Activated naive CD8-positive, alpha-beta T cell treated with anti-CD3 and anti-CD28 coated beads for 36 hours (primary cell): Measurements from ENCODE around the gene ENG. TPM values are rescaled to one million over a fixed set of nuclear protein-coding genes. Genes with fewer than 3 reads are reported as not detected.
A peak's percentile ranks its signal among the peaks of the same experiment; 100 is the strongest.

Experiments used
- DNase-seq: peaks from one replicate; pipeline ENCODE4 v3.0.0; 2021
- H3K27ac Mint-ChIP-seq: one replicate; pipeline ENCODE4 v1.8.0; 2022; ENCODE audit warnings: mild to moderate bottlenecking, moderate library complexity, mixed read lengths
- H3K27me3 Mint-ChIP-seq: one replicate; pipeline ENCODE4 v1.8.0; 2022; ENCODE audit warnings: mild to moderate bottlenecking, mixed read lengths
- H3K36me3 Mint-ChIP-seq: one replicate; pipeline ENCODE4 v1.8.0; 2021; ENCODE audit warnings: mild to moderate bottlenecking, mixed read lengths
- H3K4me1 Mint-ChIP-seq: one replicate; pipeline ENCODE4 v1.8.0; 2021; ENCODE audit warnings: mixed read lengths
- H3K4me3 Mint-ChIP-seq: one replicate; pipeline ENCODE4 v1.8.0; 2022; ENCODE audit warnings: mild to moderate bottlenecking, moderate library complexity, mixed read lengths
- H3K9me3 Mint-ChIP-seq: one replicate; pipeline ENCODE4 v1.8.0; 2022; ENCODE audit warnings: mixed read lengths
- total RNA-seq, 2 experiments: library from RNA; stranded (reverse); gene quantifications; one replicate each; pipeline ENCODE4 v1.2.3, GENCODE V29; 2021

Gene ENG
- total RNA-seq, 2 experiments from 2014 or later, result 17.7 to 18.8 TPM

DNA sequence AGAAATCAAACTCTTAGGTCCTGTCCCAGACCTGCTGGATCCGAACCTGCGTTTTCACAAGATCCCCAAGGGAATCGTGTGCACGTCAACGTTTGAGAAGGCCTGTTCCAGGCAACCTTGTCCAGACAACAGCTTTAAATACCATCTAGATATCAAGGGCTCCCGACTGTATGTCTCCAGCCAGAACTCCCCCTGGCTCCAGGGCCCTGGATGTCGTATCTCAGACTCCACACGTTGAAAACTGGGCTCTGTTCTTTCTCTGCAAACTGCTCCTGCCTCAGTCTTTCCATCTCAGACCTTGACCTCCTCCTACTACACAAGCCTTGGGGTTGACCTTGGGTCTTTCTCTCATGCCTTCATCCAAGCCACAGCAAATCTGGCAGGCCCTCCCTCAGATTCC is 5.8 kb upstream of the ENG start:
- Mint-ChIP-seq H3K27me3 (no peaks in the 10 kb centered on the region), H3K27ac (no peak overlapping the region), H3K4me1 (peaks cover 36% of the 10 kb centered on the region), H3K4me3 (no peak overlapping the region), H3K9me3 (no peaks in the 10 kb centered on the region), H3K36me3 (no peaks in the 10 kb centered on the region)
- DNase-seq, result no peak

DNA sequence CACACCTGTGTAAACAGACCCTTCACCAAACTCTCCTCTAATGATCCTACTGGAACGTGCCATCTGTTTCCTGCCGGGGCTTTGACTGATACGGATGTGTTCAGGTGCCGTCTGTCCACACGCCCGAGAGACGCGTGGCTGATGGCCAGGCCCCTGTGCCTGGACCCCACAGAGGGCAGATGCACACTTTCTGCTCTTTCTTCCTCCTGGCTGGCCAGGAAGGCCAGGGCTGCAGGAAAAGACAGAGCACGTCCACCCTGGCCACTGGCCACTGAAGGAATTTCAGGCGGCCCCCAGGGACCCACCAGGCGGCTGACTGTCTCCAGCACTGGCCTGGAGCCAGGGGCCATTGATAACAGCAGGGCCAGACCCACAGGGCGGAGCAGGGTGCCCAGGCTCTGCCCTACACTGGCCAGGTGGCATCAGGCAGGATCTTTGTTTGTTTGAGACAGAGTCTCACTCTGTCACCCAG is 3.6 kb upstream of the ENG start:
- Mint-ChIP-seq H3K27me3 (no peaks in the 10 kb centered on the region), H3K27ac (no peak overlapping the region), H3K36me3 (no peaks in the 10 kb centered on the region), H3K4me3 (no peak overlapping the region), H3K4me1 (peaks cover 31% of the 10 kb centered on the region), H3K9me3 (no peaks in the 10 kb centered on the region)
- no peak for DNase-seq

DNA sequence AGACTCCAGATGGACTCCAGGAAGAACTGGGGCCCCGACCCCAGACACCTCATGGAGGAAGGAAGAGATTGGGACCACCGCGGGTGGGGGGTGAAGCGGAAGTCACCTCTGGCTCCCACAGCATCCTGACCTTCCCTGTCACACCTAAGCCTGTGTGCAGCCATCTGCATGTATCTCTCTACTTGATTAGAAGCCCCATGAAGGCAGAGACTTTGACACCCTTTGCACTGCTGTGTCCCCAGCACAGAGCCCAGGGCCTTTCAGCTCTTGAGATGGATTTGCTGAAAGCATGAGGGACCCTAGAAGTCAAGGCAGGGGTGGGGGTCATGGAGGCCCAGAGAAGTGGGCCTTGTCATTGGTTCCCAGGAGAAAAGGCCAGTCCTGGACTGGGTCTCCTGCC is 2.8 kb upstream of the ENG start:
- DNase-seq, result no peak
- no peak overlapping the region for H3K27ac Mint-ChIP-seq
- no peaks in the 10 kb centered on the region for H3K9me3 Mint-ChIP-seq
- H3K4me3 Mint-ChIP-seq, result no peak overlapping the region
- peaks cover under 1% of the 10 kb centered on the region for H3K36me3 Mint-ChIP-seq
- H3K4me1 Mint-ChIP-seq, result peaks cover 34% of the 10 kb centered on the region
- no peaks in the 10 kb centered on the region for H3K27me3 Mint-ChIP-seq

DNA sequence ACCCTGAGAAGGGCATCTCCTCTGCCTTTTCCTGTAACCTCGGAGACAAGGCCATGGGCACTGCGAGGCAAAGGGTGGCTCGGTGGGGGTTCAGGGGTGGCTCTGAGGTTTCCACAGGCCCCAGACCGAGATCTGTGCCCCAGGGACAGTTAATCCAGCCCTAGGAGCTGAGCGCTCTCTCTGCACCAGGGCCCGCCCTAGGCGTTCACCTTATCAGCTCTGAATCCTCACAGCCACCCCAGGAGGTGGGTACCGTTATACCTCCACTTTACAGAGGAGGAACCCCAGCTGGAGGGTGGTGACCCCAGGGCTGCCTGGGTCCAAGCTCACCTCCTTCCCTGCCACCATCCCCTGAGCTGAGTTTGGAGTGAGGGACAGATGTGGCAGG is 2.3 kb upstream of the ENG start:
- H3K4me3 Mint-ChIP-seq, result no peak overlapping the region
- H3K4me1 Mint-ChIP-seq, result peaks cover 35% of the 10 kb centered on the region
- H3K27ac Mint-ChIP-seq, result no peak overlapping the region
- no peak for DNase-seq
- H3K27me3 Mint-ChIP-seq, result no peaks in the 10 kb centered on the region
- H3K36me3 Mint-ChIP-seq, result peaks cover 4% of the 10 kb centered on the region
- H3K9me3 Mint-ChIP-seq, result no peaks in the 10 kb centered on the region

DNA sequence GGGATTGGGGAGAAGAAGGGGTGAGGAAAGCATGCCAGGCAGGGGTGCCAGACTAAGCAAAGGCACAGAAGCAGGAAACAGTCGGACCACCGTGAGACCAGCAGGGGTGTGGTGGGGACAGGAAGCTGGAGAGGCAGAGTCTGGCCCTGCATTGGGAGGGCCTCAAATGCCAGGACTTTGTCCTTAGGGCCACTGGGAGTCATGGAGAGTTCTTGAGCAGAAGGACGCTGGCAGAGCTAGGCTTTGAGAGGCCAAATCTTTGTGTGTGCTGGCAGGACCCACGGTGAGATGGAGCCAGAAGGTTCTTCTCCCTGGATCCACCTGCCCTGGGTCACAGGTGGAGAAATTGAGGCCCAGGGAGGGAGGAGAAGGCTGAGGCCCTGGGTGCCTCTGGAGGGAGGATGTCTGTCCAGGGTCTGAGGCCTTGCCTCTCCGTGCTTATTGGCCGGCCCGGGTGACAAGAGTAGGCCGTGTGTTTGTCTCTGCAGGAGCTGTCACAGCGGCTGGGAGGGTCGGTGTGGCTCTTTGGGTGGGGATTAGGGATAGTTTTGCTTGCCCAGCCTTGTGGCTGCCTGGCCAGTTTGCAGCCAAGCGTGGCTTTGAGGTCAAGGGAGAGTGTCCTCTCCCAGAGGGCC is 1.8 kb upstream of the ENG start:
- H3K36me3 Mint-ChIP-seq, result peaks cover 6% of the 10 kb centered on the region
- no peak overlapping the region for H3K27ac Mint-ChIP-seq
- no peak for DNase-seq
- H3K9me3 Mint-ChIP-seq, result no peaks in the 10 kb centered on the region
- no peaks in the 10 kb centered on the region for H3K27me3 Mint-ChIP-seq
- no peak overlapping the region for H3K4me3 Mint-ChIP-seq
- H3K4me1 Mint-ChIP-seq, result peaks cover 36% of the 10 kb centered on the region

DNA sequence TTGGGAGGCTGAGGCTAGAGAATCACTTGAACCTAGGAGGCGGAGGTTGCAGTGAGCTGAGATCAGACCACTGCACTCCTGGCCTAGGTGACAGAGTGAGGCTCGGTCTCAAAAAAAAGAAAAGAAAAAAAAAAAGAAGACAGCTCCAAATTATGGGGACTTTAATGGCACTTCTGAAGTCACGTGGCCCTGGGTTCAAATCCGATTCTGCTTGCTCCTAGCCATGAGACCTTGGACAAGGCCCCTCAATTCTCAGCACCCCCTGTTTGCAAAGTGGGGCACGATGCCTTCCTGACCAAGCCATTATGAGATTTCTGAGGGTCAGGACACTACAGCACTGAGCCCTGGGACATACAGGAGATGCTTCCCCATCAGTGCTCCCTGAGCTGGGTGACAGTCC is 1.1 kb upstream of the ENG start:
- Mint-ChIP-seq H3K4me3 (no peak overlapping the region), H3K4me1 (peaks cover 31% of the 10 kb centered on the region), H3K27me3 (no peaks in the 10 kb centered on the region), H3K36me3 (peaks cover 12% of the 10 kb centered on the region), H3K9me3 (peaks cover 2% of the 10 kb centered on the region), H3K27ac (no peak overlapping the region)
- no peak for DNase-seq

DNA sequence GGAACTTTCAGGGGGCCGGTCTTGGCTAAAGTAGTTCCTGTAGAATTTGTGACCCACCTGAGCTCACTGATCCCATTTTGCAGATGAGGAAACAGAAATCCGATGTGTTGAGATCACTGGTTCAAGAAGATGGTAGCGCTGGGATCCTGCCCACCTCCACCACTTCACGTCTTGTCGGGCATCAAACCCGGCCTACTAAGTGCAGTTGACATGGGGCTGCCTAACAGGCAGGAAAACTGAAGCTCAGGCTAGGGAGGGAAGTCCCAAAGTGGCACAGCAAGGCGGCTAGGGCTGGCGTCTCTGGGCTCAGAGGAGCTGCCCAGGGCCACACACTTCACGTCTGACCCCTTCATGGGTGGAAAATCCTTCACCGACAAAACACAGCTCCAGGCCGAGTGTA is 502 bp upstream of the ENG start:
- peak overlapping the region; percentile 42 for H3K4me3 Mint-ChIP-seq
- H3K27me3 Mint-ChIP-seq, result no peaks in the 10 kb centered on the region
- H3K27ac Mint-ChIP-seq, result no peak overlapping the region
- H3K4me1 Mint-ChIP-seq, result peaks cover 29% of the 10 kb centered on the region
- peaks cover 4% of the 10 kb centered on the region for H3K9me3 Mint-ChIP-seq
- H3K36me3 Mint-ChIP-seq, result peaks cover 17% of the 10 kb centered on the region
- no peak for DNase-seq

DNA sequence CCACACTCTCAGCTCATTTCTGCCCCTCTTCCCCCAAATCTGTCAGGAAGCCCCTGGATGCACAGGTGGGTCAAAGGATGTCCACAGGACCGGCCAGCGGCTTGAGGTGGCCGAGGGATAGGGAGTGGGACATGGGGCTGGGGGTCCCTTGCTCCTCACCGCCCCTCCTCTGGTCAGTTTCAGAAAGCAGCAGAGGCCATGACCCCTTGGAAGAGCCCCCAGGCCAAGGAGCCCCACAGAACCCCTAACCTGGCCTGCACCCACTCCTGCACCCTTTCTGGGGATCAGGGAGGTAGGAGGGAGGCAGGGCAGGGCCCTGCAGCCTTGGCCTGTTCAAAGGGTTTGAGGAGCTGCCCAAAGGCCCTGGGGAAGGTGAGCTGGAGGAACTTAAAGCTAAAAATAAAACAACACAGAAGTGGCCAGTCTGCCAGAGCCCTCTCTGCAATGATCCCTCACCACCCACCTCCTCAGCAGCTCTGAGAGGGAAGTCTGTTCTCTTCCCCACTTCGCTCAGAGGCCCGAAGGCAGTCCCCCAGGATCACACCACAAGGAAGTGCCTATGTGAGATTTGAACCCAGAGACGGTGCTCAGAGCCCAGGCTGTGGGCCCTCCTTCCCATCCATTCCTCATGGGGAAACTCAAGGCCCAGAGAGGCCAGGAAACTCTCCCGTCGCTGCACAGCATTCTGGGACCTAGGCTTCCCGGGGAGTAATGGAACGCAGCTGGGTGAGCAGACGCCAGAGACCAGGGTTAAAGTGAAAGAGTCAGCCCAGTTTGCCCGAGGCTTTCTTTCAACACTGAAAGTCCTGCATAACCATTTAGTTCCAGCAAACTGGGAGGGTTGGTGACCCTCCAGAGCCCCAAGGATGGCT is 910 bp downstream of the ENG start:
- Mint-ChIP-seq H3K4me3 (peak overlapping the region; percentile 85), H3K27me3 (no peaks in the 10 kb centered on the region), H3K36me3 (peaks cover 29% of the 10 kb centered on the region), H3K27ac (peak overlapping the region; percentile 84), H3K9me3 (peaks cover 14% of the 10 kb centered on the region), H3K4me1 (peaks cover 29% of the 10 kb centered on the region)
- no peak for DNase-seq

DNA sequence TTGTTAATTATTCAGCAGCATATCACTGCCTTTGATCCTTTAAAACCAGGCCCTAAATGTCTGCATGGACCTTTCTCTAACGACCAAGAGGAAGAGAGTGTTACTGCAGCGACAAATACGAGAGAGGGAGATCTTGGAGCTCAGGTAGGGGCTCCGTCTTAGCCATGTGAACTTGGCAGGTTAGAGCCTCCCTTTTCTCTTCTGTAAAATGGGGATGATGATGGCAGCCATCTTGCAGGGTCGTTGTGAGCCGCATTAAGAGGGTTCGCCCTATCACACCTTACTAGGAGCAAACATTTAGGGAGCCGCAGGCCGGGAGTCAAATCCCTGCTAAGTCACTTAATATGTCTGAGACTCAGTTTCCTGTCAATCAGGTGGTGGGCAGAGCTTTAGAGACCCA is 1.6 kb downstream of the ENG start:
- Mint-ChIP-seq H3K27ac (no peak overlapping the region), H3K36me3 (peaks cover 31% of the 10 kb centered on the region), H3K4me3 (peak overlapping the region; percentile 85), H3K4me1 (peaks cover 27% of the 10 kb centered on the region), H3K9me3 (peaks cover 16% of the 10 kb centered on the region), H3K27me3 (no peaks in the 10 kb centered on the region)
- no peak for DNase-seq

DNA sequence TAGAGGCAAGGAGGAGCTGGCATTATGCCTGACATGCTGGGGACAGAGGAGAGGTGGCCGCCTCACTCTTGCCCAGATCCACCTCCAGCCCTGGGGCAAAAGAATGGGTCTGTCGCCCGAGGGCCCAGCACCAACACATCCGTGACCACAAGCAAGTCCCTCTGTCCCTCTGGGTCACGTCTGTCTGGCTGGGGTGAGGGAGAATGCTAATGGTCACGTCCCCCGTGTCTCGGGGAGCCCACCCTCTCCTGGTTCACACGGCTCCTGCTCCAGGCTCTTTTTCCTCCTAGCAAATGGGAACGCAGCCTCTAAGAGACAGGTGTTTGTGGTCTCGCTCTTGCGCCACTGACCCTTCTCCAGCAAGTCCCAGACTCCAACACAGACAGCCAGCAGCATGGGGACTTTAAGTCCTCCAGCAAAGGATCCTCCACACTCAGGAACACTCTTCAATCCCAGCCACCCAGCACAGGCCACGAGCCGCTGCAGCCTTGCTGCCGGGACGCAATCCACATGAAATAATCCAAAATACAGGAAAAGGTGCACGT is 4.1 kb downstream of the ENG start:
- H3K27me3 Mint-ChIP-seq, result no peaks in the 10 kb centered on the region
- peaks cover 31% of the 10 kb centered on the region for H3K36me3 Mint-ChIP-seq
- peaks cover 16% of the 10 kb centered on the region for H3K9me3 Mint-ChIP-seq
- peaks cover 19% of the 10 kb centered on the region for H3K4me1 Mint-ChIP-seq
- no peak for DNase-seq
- no peak overlapping the region for H3K4me3 Mint-ChIP-seq
- no peak overlapping the region for H3K27ac Mint-ChIP-seq

DNA sequence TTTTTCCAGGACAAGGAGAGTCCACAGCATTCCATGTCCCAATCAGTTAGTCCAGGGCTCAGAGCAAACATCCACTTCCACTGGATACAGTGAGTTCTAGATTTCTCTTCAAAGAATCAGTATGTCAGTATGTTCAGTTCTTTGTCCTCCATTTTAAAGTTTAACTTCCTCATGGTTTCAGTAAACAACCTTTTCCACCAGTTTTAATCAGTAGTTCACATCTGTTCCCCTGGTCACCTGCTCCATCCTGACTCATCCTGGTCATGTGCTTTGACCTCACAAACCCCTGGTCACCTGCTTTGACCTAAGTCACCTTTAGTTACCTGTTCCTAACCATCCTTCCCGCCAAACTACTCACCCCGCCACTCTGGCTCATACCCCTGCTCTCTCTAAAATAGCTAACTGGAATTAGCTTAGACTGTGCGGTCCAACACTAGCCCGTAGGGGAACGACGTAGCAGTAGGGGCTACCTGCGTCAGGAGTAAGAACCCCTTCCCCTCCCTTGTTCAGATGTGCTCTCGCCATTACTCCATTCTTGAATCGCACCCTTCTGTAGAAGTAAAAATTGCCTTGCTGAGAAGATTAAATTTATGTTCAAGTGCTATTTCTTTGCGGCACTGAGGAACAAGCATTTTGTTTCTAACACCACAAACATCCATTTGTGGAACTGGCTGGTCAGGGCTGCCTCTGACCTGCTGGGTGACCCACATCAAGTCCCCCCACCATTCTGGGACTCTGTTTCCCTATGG is 5.5 kb downstream of the ENG start:
- no peak for DNase-seq
- no peak overlapping the region for H3K4me3 Mint-ChIP-seq
- H3K4me1 Mint-ChIP-seq, result peaks cover 15% of the 10 kb centered on the region
- peaks cover 31% of the 10 kb centered on the region for H3K36me3 Mint-ChIP-seq
- H3K9me3 Mint-ChIP-seq, result peaks cover 16% of the 10 kb centered on the region
- H3K27ac Mint-ChIP-seq, result no peak overlapping the region
- no peaks in the 10 kb centered on the region for H3K27me3 Mint-ChIP-seq

DNA sequence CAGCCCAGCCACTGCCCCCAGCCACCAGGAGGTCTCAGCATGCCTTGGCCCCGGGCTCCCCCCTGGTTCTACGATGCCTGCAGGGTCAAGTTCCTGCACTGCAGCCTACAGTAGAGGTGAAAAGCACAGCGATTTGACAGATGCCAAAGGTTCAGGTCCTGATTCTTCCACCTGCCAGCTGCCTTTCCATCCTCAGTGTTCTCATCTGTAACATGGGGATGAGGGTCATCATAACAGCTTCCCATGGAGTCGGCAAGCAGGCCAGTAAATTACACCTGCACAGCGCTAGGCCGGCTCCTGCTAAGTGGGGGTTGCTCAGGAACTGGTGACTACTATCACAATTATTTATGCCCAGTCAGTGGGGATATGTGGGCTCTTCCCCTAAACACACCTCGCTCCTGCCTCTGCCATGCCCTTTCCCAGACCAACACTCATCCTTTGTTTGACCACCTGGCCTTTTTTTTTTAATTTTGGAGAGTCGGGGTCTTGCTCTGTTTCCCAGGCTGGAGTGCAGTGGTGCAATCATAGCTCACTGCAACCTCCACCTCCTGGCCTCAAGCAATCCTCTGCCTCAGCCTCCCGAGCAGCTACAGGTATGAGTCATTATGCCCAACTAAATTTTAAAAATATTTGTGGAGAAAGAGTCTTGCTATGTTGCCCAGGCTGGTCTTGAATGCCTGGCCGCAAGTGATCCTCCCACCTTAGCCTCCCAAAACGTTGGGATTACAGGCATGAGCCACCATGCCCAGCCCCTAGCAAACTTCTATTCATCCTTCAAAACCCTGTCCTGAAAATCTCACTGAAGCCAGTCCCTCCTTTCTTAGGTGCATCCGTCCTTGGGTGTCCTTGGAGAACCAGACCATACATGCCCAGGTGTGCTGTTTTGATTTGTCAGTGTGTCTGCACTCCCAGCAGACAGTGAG is 6.4 kb downstream of the ENG start:
- no peak for DNase-seq
- Mint-ChIP-seq H3K27ac (no peak overlapping the region), H3K27me3 (no peaks in the 10 kb centered on the region), H3K9me3 (peaks cover 16% of the 10 kb centered on the region), H3K4me1 (peaks cover 15% of the 10 kb centered on the region), H3K36me3 (peaks cover 31% of the 10 kb centered on the region), H3K4me3 (no peak overlapping the region)

DNA sequence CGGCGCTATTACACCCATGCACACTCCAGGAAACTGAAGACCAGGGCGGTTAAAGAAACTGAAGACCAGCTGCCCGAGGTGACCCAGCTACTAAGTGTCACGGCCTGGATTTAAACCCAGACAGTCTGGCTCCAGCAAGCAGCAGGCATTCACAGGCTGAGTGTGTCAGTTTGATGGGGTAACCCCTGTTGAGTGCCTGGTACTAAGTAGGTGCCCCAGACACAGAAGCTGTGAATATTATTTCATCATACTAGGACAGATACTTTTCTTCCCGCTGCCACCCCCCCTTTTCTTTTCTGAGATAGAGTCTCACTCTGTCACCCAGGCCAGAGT is 7.3 kb downstream of the ENG start:
- Mint-ChIP-seq H3K27me3 (no peaks in the 10 kb centered on the region), H3K9me3 (peaks cover 16% of the 10 kb centered on the region), H3K4me1 (peaks cover 9% of the 10 kb centered on the region), H3K4me3 (no peak overlapping the region), H3K27ac (no peak overlapping the region), H3K36me3 (peaks cover 29% of the 10 kb centered on the region)
- DNase-seq, result no peak

DNA sequence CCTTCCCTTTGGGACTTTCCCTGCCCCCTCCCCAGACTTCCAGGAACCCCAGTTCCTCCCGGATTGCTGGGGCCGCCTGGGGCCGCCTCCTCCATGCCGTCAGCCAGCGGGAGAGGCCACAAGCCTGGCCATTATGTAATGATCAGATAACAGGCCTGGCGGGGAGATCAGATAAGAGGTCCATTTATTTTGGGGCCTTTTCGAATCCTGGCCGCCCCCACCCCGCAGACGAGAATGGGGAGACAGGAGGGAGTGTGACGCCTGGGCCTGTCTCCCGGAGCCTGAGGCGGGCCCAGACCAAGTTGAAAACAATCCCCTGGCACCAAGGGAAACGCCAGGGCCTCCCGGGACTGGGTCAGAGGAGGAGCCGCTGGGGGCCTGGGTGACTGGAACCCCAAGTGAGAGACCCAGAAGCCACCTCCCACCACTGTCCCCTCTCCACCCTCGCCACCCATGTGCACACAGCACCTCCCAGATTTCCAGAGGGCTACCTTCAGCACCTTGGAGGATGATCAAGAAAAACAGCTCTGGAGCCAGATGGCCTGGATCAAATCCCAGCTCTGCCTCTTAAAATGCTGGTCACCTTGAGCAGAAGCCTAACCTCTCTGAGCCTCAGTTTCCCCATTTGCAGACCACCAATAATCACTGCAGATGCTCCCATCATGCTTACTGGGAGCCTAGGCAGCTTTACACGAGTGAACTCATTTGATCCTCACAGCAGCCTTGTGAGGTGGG is 7.8 kb downstream of the ENG start:
- Mint-ChIP-seq H3K36me3 (peaks cover 27% of the 10 kb centered on the region), H3K4me1 (peaks cover 3% of the 10 kb centered on the region), H3K4me3 (no peak overlapping the region), H3K27me3 (no peaks in the 10 kb centered on the region), H3K9me3 (peaks cover 16% of the 10 kb centered on the region), H3K27ac (no peak overlapping the region)
- no peak for DNase-seq
